Hematopoietic multipotent progenitor cell (in vitro differentiated cells): ENCODE measurements around the gene HSFX4. TPM values are rescaled to one million over a fixed set of nuclear protein-coding genes. Genes with fewer than 3 reads are reported as not detected.
"Not testable (repeated sequence)": the region's sequence is repeated elsewhere in the genome, so short reads cannot be mapped to it uniquely, and the experiment has no call there.

ENCODE experiments used
- DNase-seq, 3 donors: peaks; one replicate each; pipeline ENCODE4 v3.0.0-alpha.2; 2011 to 2015; ENCODE audit warnings: low read depth in 2 of 3, low spot score in 2 of 3
- total RNA-seq: library from RNA; depleted of rRNA; stranded (reverse); fragments of >200 nt; gene quantifications from one replicate; pipeline ENCODE4 v1.2.3, GENCODE V29; 2012

The HSFX4 gene
- total RNA-seq, 1 donor: not detected

- DNase-seq: peak in 2 of 3 donors; percentile 14 to 20
Measured at GRCh38 chrX:149937871-149938426, 8.6 kb downstream of the HSFX4 start.

- peak; percentile 89 to 98 (median 97) for DNase-seq
Measured at GRCh38 chrX:149938427-149938880, 9.1 kb downstream of the HSFX4 start, which contains the start of gene EOLA2. Gene EOLA2 (minus strand): TSS chrX:149938491. CDS start chrX:149933874, 4,617 bp downstream.

GRCh38 chrX:149938881-149939654, 9.7 kb downstream of the HSFX4 start:
- peak; percentile 63 to 94 (median 88) for DNase-seq

- peak in 1 of 3 donors; percentile 70 for DNase-seq
Measured at GRCh38 chrX:149939655-149939904, 10.2 kb downstream of the HSFX4 start.

DNA sequence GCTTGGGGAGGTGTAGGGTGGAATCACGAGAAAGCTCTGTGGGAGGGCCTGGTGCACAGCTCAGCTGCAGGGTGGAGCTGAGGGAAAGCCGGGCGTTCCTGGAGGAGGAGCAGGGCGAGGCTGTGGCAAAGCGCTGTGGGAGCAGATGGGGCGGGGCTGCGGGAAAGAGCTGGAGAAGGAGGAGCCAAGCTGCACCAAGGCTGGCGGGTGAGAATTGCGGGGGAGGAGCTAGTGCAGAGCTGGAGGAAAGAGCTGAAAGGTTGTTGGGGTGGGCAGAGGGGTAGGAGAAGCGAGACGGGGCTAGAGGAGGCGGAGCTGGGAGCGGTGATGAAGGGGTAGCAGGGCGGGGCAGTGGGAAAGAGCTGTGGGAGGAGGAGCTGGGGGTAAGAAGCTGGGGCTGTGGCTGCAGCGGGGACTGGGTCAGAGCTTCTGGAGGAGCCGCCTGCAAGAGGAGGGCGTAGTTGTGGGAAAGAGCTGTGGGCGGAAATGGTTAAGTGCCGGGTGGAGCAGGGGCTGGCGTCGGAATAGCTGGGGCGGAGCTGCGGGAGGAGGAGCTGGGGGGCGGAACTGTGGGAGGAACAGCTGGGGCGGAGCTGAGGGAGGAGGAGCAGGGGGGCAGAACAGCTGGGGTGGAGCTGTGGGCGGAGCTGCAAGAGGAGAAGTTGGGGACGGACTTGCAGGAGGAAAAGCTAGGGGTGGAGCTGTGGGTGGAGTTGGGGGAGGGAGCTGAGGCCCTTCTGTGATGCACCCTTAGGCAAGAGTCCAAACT, 10.7 kb downstream of the HSFX4 start:
- peak; percentile 72 to 96 (median 95) for DNase-seq

DNA sequence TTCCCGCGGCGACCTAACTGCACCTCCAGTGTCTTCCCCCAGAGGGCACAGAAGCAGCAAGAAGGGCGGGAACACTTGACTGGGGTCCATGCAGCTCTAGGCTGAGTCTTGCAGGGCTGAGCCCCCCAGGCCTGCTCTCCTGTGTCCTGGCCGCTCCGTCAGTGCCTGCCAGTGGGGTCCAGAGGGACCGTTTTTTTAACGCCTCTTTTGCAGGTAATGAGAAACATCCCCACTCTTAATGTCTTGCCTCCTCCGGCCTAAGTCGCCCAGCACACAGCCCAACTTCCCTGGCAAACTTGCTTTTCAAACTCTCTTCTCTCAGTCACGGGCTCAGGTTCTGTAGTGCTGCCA, 11.3 kb downstream of the HSFX4 start:
- not testable (repeated sequence) for DNase-seq

DNA sequence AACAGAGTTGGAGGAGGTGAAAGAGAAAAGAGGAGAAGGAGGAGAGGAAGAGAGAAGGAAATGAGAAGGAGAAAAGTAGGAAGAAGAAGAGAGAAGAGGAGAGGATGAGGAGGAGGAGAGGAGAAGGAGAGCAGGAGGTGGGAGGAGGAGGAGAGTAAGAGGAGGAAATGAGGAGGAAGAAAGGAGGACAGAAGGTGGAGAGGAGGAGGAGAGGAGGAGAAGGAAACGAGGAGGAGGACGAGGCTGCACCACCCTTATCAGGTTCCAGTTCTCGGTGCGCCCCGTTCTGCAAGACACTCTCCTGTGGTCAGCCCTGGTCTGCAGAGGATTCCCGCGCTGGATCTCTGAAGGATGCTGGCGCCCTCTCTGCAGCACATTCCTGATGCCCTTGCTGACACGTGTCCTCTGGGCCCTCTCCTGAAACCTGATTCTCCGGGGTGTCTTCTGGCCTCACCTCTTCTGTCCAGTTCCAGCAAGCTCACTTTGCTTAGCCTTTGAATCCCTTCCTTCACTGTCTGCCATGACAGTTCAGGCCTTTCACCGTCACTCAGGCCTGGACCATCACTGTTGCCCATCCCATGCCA, 15.8 kb downstream of the HSFX4 start:
- not testable (repeated sequence) for DNase-seq

DNA sequence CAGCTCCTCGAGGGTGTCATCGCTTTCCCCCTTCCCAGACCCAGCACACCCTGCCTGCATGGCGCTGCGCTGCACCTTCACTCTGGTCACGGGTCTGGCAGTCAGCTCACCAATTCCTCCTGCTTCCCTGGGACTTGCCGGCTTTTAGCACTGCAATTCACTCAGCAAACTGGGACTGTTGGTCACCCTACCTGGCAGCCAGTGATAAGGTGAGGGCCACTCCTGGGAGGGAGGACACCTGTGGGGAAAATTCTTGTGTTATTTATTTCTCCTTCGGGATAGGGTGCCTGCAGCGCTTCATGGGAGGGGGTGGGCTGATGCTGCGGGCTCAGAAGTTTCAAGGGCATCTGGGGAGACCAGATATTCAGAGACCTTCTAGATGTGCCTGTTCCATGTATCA, 16.4 kb downstream of the HSFX4 start:
- not testable (repeated sequence) for DNase-seq

DNA sequence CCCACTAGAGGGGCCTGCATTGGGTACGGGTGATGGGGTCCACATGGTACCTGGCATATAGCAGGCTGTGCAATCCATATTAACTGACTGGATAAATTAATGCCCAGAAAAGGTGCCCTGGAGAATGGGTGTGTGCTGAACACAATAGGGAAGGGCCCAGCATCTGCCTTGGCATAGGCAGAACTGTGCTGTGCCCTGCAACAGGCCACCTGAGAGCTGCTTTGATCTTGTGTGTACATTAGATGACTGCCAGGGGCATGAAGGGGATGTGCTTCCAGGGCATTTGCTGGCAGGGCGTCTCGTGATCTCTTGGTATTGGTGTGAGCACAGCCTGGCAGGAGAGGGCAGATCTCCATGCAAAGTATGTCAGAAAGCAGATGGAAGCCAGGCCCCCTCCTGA, 17.6 kb downstream of the HSFX4 start:
- not testable (repeated sequence) for DNase-seq

DNA sequence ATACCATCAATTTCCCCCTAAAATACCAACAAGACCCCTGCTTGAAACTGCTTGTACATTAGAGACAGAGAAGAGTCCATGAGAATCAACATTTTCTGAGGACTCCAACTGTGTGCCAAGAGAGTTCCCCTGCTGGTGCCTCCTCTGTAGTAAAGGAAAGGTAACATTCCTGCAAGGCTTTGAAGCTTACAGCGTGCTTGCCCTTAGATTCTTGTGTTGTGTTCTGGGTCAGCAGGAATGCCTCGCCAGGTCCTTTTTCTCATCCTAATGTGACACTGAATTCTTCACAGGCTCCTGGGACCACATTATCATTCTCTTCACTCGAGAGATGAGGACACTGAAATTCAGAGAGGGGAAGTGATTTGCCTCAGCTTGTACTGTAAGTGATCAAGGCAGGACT, 18.6 kb downstream of the HSFX4 start:
- DNase-seq: no peak

DNA sequence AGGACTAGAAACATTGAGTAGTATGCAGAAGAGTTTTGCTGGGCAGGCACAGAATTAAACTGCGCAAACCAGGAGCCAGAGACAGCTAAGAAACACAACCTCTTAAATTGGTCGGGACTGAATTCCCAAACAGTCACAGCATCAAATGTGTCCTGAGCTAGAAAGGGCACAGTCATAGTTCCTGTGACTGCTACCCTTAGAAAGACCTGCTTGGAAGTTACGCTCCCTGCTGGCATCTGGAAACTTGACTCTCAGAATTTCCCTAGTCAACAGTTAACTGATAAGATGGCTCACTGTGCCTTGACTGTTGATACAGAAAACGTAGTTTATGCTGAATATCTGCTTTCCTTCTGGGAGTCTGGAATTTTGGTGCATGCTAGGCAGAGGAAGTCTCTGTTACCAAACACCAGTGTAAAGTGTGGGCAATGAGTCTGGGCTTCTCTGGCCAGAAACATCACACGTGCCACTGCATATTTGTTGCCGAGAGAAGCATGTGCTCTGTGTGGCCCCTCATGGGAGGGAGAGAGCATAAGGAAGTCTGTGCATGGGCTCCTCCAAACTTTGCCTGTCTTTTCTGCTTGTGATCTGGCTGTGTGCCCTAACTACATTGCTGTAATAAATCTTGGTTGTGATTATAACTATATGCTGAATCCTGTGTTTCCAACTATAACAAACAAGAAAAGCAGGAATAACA, 20.5 kb downstream of the HSFX4 start:
- DNase-seq: no peak

DNA sequence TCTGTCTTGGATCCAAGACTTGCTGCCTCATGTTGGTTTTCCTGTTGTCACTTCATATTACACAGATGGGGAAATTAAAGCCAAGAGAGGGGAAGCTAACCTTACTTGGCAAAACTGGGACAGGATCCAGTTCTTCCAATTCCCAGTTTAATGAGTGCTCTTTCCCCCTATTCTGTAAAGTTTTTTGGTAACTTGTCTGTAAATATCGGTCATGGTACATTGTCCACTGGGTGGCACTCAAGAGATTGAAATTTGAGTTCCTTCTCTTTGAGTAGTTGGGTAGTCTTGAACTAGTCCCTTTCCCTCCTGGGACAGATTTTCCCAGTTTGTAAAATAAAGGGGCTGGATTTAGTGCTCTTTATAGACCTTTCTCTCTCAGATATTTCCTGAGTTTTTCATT, 21.3 kb downstream of the HSFX4 start:
- DNase-seq: peak in 2 of 3 donors; percentile 18 to 43

- DNase-seq: no peak
Measured at GRCh38 chrX:149961572-149961971, 32.2 kb downstream of the HSFX4 start.

DNA sequence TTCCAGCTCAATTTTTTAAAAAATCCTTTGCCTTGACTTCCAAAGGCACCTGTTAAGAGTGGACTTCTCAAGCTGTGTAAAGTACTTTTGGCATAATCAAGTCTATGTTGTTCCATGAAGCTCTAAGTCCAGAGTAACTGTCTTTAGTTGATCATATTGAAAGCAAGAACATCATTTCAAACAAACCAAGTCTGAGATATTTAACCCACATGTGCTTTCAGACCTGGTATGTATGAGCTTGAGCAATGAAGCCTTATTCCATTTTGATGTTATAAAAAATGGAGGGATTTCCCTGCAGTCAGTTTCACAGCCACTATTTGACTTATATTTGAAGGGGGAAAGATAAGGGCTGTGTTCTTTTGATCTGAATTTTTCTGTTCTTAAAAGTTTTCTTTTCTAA, 32.6 kb downstream of the HSFX4 start:
- no peak for DNase-seq

DNA sequence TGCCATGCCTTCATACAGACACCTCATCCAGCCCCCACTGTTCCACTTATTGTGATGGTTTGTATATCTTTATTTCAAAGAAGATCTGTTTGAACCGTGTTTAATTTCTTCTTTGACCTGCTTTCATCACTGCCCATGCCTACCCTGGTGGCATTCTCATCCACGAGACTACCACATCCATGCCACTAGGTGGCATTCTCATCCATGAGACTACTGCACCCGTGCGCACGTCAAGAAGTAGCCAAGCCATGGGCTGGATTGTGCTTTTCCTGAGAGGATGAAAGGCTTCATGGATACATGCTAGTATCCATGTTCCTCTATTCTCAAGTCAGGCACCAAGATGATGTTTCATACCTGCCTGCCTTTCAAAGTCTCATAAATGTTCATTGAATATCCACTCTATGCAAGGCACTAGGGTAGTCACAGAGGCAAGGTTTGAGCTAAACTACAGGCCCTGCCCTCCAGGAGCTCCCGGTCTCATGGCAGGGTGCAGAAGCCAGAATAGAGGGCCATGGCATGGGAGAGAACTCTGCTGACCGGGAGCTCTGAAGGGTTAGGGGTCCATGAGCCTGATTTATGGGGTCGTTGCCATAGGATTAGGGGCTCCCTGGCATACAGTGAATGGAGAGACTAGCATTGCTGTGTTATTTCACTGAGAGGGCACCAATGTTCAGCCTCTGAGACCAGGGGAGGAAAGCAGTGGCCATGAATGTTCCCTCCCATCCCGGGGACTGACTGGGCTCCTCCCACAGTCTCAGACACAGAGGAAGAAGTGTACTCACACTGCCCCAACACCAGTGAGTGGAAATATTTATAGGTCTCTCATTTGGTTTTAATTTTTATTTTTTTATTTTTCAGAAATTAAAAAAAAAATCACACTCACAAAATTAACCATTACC, 33.7 kb downstream of the HSFX4 start:
- DNase-seq: peak in 2 of 3 donors; percentile 22 to 49

DNA sequence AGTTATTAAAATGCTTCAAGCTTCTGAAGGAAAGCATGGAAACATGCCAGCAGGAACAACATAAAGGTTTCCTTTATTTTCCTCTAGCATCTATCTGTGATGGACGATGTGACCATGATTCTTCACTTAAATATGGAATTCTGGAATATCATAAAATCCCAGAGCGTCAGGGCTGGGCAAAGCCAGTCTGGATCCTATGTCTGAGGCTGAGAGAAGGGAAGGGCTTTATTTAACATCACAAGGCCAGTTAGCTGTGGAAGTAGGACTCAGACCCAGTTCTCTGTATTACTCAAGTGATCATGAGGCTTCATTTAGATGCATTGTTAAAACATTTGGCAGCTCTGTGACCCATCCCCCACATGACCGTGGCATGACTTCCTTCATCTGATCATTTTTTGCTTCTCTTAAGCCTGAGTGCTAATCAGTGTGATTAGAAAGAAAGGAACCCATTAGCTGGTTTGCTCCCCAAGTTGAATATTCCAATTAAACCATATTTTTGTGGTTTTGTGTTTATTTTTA, 49.8 kb downstream of the HSFX4 start:
- DNase-seq: no peak
